ENCODE results near the gene LENEP. TPM values are rescaled to one million over a fixed set of nuclear protein-coding genes. Genes with fewer than 3 reads are reported as not detected.

Gene LENEP
- total RNA-seq, 1 experiment from 2014 or later, result 2.8 TPM

DNA sequence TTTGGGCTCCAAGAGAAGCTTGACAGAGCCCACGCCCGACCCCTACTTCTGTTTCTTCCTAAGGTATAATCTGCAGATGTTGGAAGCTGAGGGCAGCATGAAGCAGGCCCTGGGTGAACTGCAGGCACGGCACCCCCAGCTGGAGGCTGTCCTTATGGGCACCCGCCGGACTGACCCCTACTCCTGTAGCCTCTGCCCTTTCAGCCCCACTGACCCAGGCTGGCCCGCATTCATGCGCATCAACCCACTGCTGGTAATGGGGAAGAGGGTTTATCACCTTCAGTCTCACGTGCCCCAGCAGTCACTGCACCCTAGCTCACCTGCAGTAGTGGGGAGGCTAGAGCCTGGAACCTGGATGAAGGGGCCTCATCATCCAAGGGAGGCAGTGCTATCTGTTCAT lies 3.1 kb upstream of the LENEP start:
- Histone ChIP-seq H3K4ac (ENCODE audit: low read depth, low read length) (no peak overlapping the region), H2BK20ac (ENCODE audit: low read depth, low read length, poor library complexity, severe bottlenecking) (no peak overlapping the region), H3T11ph (ENCODE audit: low read length) (no peak overlapping the region), H2BK5ac (ENCODE audit: insufficient read length, low read length) (no peak overlapping the region), H4K5ac (ENCODE audit: insufficient read length, low read depth, low read length) (no peak overlapping the region), H3K18ac (ENCODE audit: insufficient read length, low read depth, low read length) (no peak overlapping the region), H4K8ac (replicated peaks; ENCODE audit: insufficient read length, low read depth, low read length) (no peak overlapping the region), H2AFZ (ENCODE audit: low read length) (no peak overlapping the region), H4K20me1 (ENCODE audit: control insufficient read depth, insufficient read depth, insufficient read length) (no peaks in the 10 kb centered on the region), H3K27me3 (ENCODE audit: insufficient read depth, low read length) (no peaks in the 10 kb centered on the region), H3K9me3 (ENCODE audit: control insufficient read depth, low read depth, low read length) (no peaks in the 10 kb centered on the region), H3K4me1 (ENCODE audit: insufficient read depth, low read length) (no peaks in the 10 kb centered on the region; the same call in 1 of the 2 replicates), H3K79me1 (ENCODE audit: insufficient read depth, low read depth, low read length, poor library complexity, severe bottlenecking) (peaks cover 2% of the 10 kb centered on the region), H3K9ac (ENCODE audit: extremely low read depth, insufficient read length, low read length) (no peak overlapping the region), H2AK5ac (ENCODE audit: insufficient read length, low read length) (no peak overlapping the region), H2BK12ac (ENCODE audit: insufficient read length, low read depth, low read length) (no peak overlapping the region), H3K23ac (ENCODE audit: insufficient read length, low read depth, low read length) (no peak overlapping the region), H2BK120ac (ENCODE audit: low read depth, low read length, poor library complexity, severe bottlenecking) (no peak overlapping the region), H2BK15ac (ENCODE audit: low read depth, low read length) (no peak overlapping the region), H3K79me2 (ENCODE audit: insufficient read depth, low read length) (no peaks in the 10 kb centered on the region), H3K4me2 (ENCODE audit: insufficient read depth, insufficient read length, low read length) (no peak overlapping the region), H4K91ac (ENCODE audit: insufficient read length, low read depth, low read length) (no peak overlapping the region), H3K56ac (ENCODE audit: insufficient read length, low read depth, low read length) (no peak overlapping the region), H3K23me2 (ENCODE audit: insufficient read length, low read depth, low read length, poor library complexity, severe bottlenecking) (no peaks in the 10 kb centered on the region), H3K27ac (ENCODE audit: insufficient read length, low read depth, low read length) (no peak overlapping the region), H3K14ac (ENCODE audit: insufficient read depth, low read length) (no peak overlapping the region)
- Mint-ChIP-seq H3K27ac (peak overlapping the region in 1 of 3 experiments; percentile 44; a peak in 1 of 7 replicates), H3K9me3 (no peaks in the 10 kb centered on the region), H3K36me3 (ENCODE audit: insufficient read depth in 1 of 3, low read depth in 3 of 3) (peaks cover 33 to 55% (median 52%) of the 10 kb centered on the region in 3 experiments), H3K4me1 (peaks cover 8 to 10% of the 10 kb centered on the region in 2 experiments; a peak in 3 of 4 replicates), H3K4me3 (no peak overlapping the region), H3K27me3 (ENCODE audit: low read depth) (no peaks in the 10 kb centered on the region)
- no CpG with 5 or more reads among the region's 8 CpGs for WGBS (ENCODE audit: extremely low coverage, insufficient read length, low lambda C conversion rate)
- DNase-seq, result no peak
- TF ChIP-seq, protein P1, sequence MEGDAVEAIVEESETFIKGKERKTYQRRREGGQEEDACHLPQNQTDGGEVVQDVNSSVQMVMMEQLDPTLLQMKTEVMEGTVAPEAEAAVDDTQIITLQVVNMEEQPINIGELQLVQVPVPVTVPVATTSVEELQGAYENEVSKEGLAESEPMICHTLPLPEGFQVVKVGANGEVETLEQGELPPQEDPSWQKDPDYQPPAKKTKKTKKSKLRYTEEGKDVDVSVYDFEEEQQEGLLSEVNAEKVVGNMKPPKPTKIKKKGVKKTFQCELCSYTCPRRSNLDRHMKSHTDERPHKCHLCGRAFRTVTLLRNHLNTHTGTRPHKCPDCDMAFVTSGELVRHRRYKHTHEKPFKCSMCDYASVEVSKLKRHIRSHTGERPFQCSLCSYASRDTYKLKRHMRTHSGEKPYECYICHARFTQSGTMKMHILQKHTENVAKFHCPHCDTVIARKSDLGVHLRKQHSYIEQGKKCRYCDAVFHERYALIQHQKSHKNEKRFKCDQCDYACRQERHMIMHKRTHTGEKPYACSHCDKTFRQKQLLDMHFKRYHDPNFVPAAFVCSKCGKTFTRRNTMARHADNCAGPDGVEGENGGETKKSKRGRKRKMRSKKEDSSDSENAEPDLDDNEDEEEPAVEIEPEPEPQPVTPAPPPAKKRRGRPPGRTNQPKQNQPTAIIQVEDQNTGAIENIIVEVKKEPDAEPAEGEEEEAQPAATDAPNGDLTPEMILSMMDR (conservative IDR thresholded peaks at IDR 0.05), result no peak
